Eye (tissue), 1 donor: ENCODE results near the gene PARN.
A peak's percentile ranks its signal among the peaks of the same experiment; 100 is the strongest.
"Not testable (repeated sequence)": the region's sequence is repeated elsewhere in the genome, so short reads cannot be mapped to it uniquely, and the experiment has no call there.

ENCODE experiments used
- DNase-seq: peaks from one replicate; pipeline ENCODE4 v3.0.0-alpha.2; 2015

The PARN gene

GRCh38 chr16:14458576-14458975 is 171.5 kb downstream of the PARN start:
- no peak for DNase-seq

GRCh38 chr16:14456793-14457481 is 173.1 kb downstream of the PARN start:
- no peak for DNase-seq

- DNase-seq = no peak
Measured at GRCh38 chr16:14455573-14455972, 174.5 kb downstream of the PARN start.

- DNase-seq = no peak
Measured at GRCh38 chr16:14454391-14454790, 175.7 kb downstream of the PARN start.

GRCh38 chr16:14452066-14452465 is 178.0 kb downstream of the PARN start:
- no peak for DNase-seq

- no peak for DNase-seq
Measured at GRCh38 chr16:14450846-14451245, 179.2 kb downstream of the PARN start.

GRCh38 chr16:14449790-14450480 is 180.1 kb downstream of the PARN start:
- no peak for DNase-seq

GRCh38 chr16:14449334-14449733 is 180.7 kb downstream of the PARN start:
- no peak for DNase-seq

- no peak for DNase-seq
Measured at GRCh38 chr16:14448879-14449278, 181.2 kb downstream of the PARN start.

GRCh38 chr16:14447783-14448182 is 182.3 kb downstream of the PARN start:
- DNase-seq = no peak

- DNase-seq = no peak
Measured at GRCh38 chr16:14446796-14447195, 183.3 kb downstream of the PARN start.

- DNase-seq = no peak
Measured at GRCh38 chr16:14445937-14446715, 183.9 kb downstream of the PARN start.

- DNase-seq = peak; percentile 48
Measured at GRCh38 chr16:14444979-14445810, 184.9 kb downstream of the PARN start.

- DNase-seq = not testable (repeated sequence)
Measured at GRCh38 chr16:14441533-14441932, 188.5 kb downstream of the PARN start.

- DNase-seq = no peak
Measured at GRCh38 chr16:14438256-14438655, 191.8 kb downstream of the PARN start.

GRCh38 chr16:14437426-14437825 is 192.6 kb downstream of the PARN start:
- DNase-seq = no peak

GRCh38 chr16:14436401-14436955 is 193.6 kb downstream of the PARN start:
- no peak for DNase-seq

- no peak for DNase-seq
Measured at GRCh38 chr16:14434860-14435259, 195.2 kb downstream of the PARN start.

GRCh38 chr16:14428971-14429637 is 201.0 kb downstream of the PARN start:
- DNase-seq = not testable (repeated sequence)

- no peak for DNase-seq
Measured at GRCh38 chr16:14428043-14428442, 202.0 kb downstream of the PARN start.

GRCh38 chr16:14427371-14427948 is 202.6 kb downstream of the PARN start:
- no peak for DNase-seq

- no peak for DNase-seq
Measured at GRCh38 chr16:14424595-14424994, 205.5 kb downstream of the PARN start.
